Keratinocyte (primary cell): ENCODE data around the gene ST8SIA4. TPM values are rescaled to one million over a fixed set of nuclear protein-coding genes. Genes with fewer than 3 reads are reported as not detected.

ENCODE experiments used
- DNase-seq: peaks from one replicate; pipeline ENCODE4 v3.0.0-alpha.2; 2011; ENCODE audit warnings: low read depth, missing footprints, low spot score
- FAIRE-seq: peaks from 2 replicates; lab custom pipeline; 2011; peaks lifted over from hg19 to GRCh38; lab: Jason Lieb, UNC
- H2AFZ ChIP-seq: 2 replicates; pipeline ENCODE4 v1.6.0; 2012; ENCODE audit warnings: low read length, control low read depth, inconsistent platforms; ENCODE audit not compliant: control insufficient read depth
- H3K27ac ChIP-seq: 2 replicates; pipeline ENCODE4 v1.5.1; 2011; ENCODE audit warnings: low read length; ENCODE audit not compliant: control insufficient read depth, insufficient read depth
- H3K27me3 ChIP-seq: 3 replicates; pipeline ENCODE4 v1.6.0; 2011; ENCODE audit warnings: low read length; ENCODE audit not compliant: control insufficient read depth, insufficient read depth; ENCODE audit errors: extremely low read depth
- H3K36me3 ChIP-seq, 2 experiments: 2 replicates in 1 of 2; 3 replicates in 1 of 2; pipeline ENCODE4 v1.5.1; 2011; ENCODE audit warnings: low read length in 2 of 2, mild to moderate bottlenecking in 1 of 2; ENCODE audit not compliant: control insufficient read depth in 2 of 2, insufficient read depth in 2 of 2; ENCODE audit errors: extremely low read depth in 1 of 2
- H3K4me1 ChIP-seq: 3 replicates; pipeline ENCODE4 v1.5.1; 2011; ENCODE audit warnings: low read length; ENCODE audit not compliant: control insufficient read depth, insufficient read depth; ENCODE audit errors: extremely low read depth
- H3K4me2 ChIP-seq: 3 replicates; pipeline ENCODE4 v1.6.0; 2011; ENCODE audit warnings: low read depth, low read length; ENCODE audit not compliant: control insufficient read depth, insufficient read depth; ENCODE audit errors: extremely low read depth
- H3K4me3 ChIP-seq, 3 experiments: fragments of 200-600 bp in 1 of 3; sonication (generic) in 1 of 3; 2 replicates in 2 of 3; 3 replicates in 1 of 3; pipeline ENCODE4 v1.5.1; 2011 to 2016; ENCODE audit warnings: low read length in 3 of 3, mild to moderate bottlenecking in 3 of 3, control low read depth in 2 of 3, inconsistent platforms in 1 of 3, low read depth in 1 of 3, mixed read lengths in 1 of 3, mixed run types in 1 of 3, moderate library complexity in 1 of 3; ENCODE audit not compliant: control insufficient read depth in 2 of 3, insufficient read depth in 2 of 3; ENCODE audit errors: extremely low read depth in 1 of 3
- H3K79me2 ChIP-seq: 2 replicates; pipeline ENCODE4 v1.6.0; 2012; ENCODE audit warnings: low read length; ENCODE audit not compliant: control insufficient read depth, insufficient read depth
- H3K9ac ChIP-seq: 3 replicates; pipeline ENCODE4 v1.6.0; 2011; ENCODE audit warnings: low read length; ENCODE audit not compliant: control insufficient read depth, insufficient read depth; ENCODE audit errors: extremely low read depth
- H3K9me1 ChIP-seq: 3 replicates; pipeline ENCODE4 v1.6.0; 2011; ENCODE audit warnings: low read length; ENCODE audit not compliant: control insufficient read depth, insufficient read depth; ENCODE audit errors: extremely low read depth
- H3K9me3 ChIP-seq: 2 replicates; pipeline ENCODE4 v1.5.1; 2012; ENCODE audit warnings: low read depth, low read length; ENCODE audit not compliant: control insufficient read depth
- H4K20me1 ChIP-seq: 3 replicates; pipeline ENCODE4 v1.6.0; 2011; ENCODE audit warnings: low read length; ENCODE audit not compliant: control insufficient read depth, insufficient read depth; ENCODE audit errors: extremely low read depth
- EZH2 ChIP-seq: IDR thresholded peaks from one replicate; pipeline ENCODE4 v1.6.1; 2012; ENCODE audit warnings: inconsistent platforms, mild to moderate bottlenecking, low read length, moderate library complexity
- dilution Hi-C: fragments of 300-500 bp; cut with MboI; formaldehyde crosslinking; loops from one replicate; pipeline ENCODE4 v1.7.0; 2020; ENCODE audit warnings: low sequenced_read_pairs; ENCODE audit not compliant: extremely low pct_ligation_motif_present
- polyA plus RNA-seq, 5 experiments: library from polyadenylated mRNA; depleted of rRNA in 3 of 5; stranded (reverse) in 3 of 5; stranded (forward) in 1 of 5; unstranded in 1 of 5; fragments of >200 nt; gene quantifications; 1 replicate in 1 of 5; 2 replicates in 3 of 5; 3 replicates in 1 of 5; pipeline versions ENCODE4 v1.2.1 to v1.2.3, GENCODE V29; 2011 to 2012; ENCODE audit warnings: missing spikeins in 2 of 5, low read depth in 1 of 5, low replicate concordance in 1 of 5
- TF ChIP-seq, protein P1 (sequence below), 3 experiments: IDR thresholded peaks in 1 of 3; conservative IDR thresholded peaks in 1 of 3; optimal IDR thresholded peaks in 1 of 3; 2 replicates in 2 of 3; 3 replicates in 1 of 3; pipeline versions ENCODE3 to v1.5.1; 2011; ENCODE audit warnings: low read length in 3 of 3, mild to moderate bottlenecking in 3 of 3, moderate library complexity in 2 of 3, control low read depth in 1 of 3, inconsistent platforms in 1 of 3; ENCODE audit not compliant: insufficient read depth in 2 of 3; ENCODE audit errors: extremely low read depth in 1 of 3

The ST8SIA4 gene
- polyA plus RNA-seq, 1 donor (not counting 4 experiments of a cell fraction or from before 2014, with no cell fraction given): 0.43 TPM

DNA sequence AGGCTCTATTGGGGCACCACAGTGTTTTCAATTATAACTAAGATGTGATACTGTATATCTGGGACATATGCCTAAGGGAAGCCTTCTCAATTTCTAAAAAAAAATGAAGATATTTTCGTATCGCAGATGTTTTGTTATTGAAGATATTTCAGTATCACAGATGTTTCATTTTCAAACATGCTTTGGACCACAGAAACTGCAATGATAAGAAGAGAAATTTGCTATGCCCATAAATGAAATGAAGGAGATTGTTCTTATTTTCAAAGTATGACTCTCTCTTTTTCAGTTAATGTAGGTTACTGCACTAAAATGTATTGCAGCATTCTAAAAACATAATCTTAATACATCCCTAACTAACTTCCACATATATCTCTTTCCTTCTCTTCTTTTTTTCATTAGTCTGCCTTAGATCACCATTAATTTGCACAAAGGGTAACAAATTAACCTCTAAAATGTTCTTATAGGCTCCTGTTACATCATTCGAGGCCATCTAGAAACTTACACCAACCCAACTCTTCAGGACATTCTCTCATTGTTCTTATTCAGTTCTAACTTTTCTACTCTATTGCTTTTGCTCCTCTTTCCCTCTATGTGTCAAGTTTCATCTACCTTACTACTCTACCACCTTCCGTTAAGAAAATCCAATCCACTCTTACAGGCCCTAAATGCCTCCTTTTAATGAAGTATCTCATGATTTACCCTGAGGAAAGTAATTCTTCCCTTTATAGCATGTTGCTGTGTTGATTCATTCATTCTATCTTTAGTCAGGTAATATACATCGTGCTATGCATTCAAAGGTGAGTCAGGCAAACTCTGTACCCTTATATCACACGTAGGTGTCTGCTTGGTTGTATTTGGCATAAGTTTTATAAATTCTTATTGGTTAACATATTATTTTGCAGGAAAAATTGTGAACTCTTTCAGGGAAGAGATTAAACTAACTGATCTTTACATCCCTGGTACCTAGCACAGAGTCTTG is 70.5 kb downstream of the ST8SIA4 start:
- no peak overlapping the region for H3K27ac ChIP-seq

DNA sequence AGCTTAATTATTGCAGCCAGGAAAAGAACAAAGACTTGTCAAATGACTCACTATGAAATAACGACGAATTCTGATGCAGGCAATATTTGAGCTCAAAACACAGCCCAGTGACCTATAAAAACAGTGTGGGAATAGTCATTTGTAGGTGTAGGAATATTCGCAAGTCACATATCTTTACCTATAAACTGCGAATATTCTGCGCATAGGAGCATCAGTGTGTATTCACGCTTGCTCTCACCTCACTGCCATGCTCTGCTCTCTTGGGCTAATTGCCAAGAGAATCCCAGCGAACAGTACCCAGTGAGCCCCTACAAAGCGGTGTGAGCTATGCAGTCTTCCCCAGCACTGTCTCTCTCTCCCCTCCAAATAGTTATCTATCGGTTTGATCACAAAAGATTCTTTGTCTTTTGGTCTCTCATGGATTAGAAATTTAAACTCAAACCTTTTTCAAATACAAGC is 74.2 kb downstream of the ST8SIA4 start:
- Histone ChIP-seq H3K9ac (no peak overlapping the region), H3K4me3 (no peak overlapping the region), H3K4me2 (no peak overlapping the region), H3K9me3 (no peaks in the 10 kb centered on the region), H3K4me1 (peaks cover 23% of the 10 kb centered on the region), H3K9me1 (no peaks in the 10 kb centered on the region), H4K20me1 (no peaks in the 10 kb centered on the region), H3K79me2 (no peaks in the 10 kb centered on the region), H3K27me3 (no peaks in the 10 kb centered on the region), H3K36me3 (no peaks in the 10 kb centered on the region), H3K27ac (no peak overlapping the region), H2AFZ (no peak overlapping the region)
- dilution Hi-C loops: no loop called here
- DNase-seq (no peak), FAIRE-seq (peak; percentile 5)
- no peak for TF ChIP-seq EZH2
- TF ChIP-seq, protein P1, sequence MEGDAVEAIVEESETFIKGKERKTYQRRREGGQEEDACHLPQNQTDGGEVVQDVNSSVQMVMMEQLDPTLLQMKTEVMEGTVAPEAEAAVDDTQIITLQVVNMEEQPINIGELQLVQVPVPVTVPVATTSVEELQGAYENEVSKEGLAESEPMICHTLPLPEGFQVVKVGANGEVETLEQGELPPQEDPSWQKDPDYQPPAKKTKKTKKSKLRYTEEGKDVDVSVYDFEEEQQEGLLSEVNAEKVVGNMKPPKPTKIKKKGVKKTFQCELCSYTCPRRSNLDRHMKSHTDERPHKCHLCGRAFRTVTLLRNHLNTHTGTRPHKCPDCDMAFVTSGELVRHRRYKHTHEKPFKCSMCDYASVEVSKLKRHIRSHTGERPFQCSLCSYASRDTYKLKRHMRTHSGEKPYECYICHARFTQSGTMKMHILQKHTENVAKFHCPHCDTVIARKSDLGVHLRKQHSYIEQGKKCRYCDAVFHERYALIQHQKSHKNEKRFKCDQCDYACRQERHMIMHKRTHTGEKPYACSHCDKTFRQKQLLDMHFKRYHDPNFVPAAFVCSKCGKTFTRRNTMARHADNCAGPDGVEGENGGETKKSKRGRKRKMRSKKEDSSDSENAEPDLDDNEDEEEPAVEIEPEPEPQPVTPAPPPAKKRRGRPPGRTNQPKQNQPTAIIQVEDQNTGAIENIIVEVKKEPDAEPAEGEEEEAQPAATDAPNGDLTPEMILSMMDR (optimal IDR thresholded peaks at IDR 0.05 in 1 of 3, IDR thresholded peaks at IDR 0.05 in 1 of 3, conservative IDR thresholded peaks at IDR 0.05 in 1 of 3; ENCODE audit: extremely low read depth in 1 of 3, insufficient read depth in 2 of 3, low read length in 3 of 3): no peak

More for the DNA sequence above, 70.5 kb downstream of the ST8SIA4 start:
- Histone ChIP-seq H3K79me2 (no peaks in the 10 kb centered on the region), H2AFZ (peak overlapping the region; percentile 47), H3K4me3 (no peak overlapping the region), H3K27me3 (no peaks in the 10 kb centered on the region), H3K36me3 (no peaks in the 10 kb centered on the region), H3K9ac (no peak overlapping the region), H3K4me2 (no peak overlapping the region), H3K9me3 (no peaks in the 10 kb centered on the region), H4K20me1 (no peaks in the 10 kb centered on the region), H3K4me1 (peaks cover 18% of the 10 kb centered on the region), H3K9me1 (no peaks in the 10 kb centered on the region)
- TF ChIP-seq EZH2: no peak
- TF ChIP-seq, protein P1 (optimal IDR thresholded peaks at IDR 0.05 in 1 of 3, IDR thresholded peaks at IDR 0.05 in 1 of 3, conservative IDR thresholded peaks at IDR 0.05 in 1 of 3; ENCODE audit: extremely low read depth in 1 of 3, insufficient read depth in 2 of 3, low read length in 3 of 3): no peak
- dilution Hi-C loops: no loop called here
- DNase-seq (no peak), FAIRE-seq (no peak)
